ENCODE data around the gene TIMP3.

The TIMP3 gene

DNA sequence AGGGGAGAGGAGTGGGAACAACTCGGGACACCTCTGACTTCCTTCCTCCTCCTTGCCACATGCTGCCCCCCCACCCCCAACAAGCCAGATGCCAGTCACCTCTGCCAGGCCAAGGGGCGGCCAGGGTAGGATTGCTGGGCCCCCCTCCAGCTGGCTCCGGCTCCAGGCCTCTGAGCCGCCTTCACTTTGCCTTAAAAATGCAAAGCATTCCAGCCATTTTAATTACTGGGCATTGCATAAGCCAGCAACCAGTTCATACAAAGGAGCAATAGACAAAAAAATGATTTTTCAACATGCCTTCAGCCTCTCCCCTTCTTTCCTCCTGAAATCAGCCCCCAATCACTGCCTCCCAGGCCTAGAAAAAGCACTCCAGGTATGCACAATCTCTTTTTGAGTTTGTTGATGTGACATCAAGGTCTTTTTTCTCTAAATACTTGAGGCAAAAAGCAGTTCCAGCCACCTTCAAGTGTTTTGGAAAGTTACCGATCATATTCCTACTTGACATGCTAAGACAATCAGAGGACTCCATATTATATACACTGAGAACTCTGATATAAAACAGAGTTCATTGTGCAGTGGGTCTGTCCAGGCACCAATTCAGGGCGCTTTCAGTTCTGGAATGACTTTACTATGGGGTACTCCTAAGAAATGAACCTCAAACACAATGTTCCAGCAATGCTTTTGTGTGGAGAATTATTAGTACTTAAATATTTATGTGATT, 12.4 kb upstream of the TIMP3 start:
- no peak for DNase-seq

GRCh38 chr22:32789797-32790620, 11.5 kb upstream of the TIMP3 start:
- no peak for DNase-seq

DNA sequence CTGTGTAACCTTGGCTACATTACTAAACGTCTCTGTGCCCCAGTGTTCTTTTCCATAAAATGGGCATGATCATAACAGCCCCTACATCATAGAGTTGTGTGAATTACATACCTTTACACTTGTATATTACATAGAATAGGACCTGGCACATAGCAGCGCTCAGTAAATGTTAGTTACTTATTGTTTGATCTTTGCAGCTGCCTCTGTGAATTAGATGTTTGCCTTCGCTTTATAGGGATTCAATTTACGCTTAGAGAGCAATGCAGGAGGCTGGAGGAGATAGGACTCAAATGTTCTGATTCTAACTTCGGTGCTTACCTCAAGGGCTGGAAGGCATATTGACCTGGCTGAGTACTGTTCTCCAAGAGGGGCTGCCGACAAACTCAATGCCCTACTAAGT, 10.4 kb upstream of the TIMP3 start:
- DNase-seq: no peak

DNA sequence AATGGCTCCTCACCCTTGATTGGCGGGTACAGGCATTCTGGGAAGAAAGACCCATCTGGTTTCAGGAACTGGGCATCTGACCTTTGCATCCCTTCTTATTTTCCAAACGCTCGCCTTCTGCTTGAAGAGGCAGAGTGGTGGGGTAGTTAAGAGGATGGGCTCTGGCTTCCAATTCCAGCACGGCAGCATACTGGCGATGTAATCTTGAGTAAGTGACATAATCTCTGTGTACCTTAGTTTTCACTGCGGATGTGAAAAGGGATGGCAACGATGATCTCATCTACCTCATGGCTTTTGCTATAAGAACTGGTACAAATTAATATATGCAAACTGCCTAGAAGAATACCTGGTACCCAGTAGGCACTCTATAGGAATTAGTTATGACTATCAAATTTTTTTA, 10.0 kb upstream of the TIMP3 start:
- no peak for DNase-seq

DNA sequence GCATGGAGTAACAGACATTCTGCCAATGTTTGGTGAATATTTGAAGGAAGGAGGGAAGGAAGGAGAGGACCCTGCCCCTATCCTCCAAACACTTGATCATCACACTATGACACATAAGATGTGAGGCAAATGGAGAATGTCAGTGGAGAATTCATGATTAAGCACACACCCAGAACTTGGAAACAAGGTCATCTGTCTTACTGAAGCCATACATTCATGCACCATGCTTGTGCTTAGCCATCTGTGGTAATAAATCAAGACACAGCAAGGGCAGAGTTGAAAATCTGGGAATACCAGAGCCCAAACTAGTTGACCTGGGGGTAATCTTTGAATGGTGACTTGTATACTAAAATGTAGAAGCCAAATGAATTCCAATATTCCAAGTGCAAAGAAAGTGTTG, 7.9 kb upstream of the TIMP3 start:
- no peak for DNase-seq

DNA sequence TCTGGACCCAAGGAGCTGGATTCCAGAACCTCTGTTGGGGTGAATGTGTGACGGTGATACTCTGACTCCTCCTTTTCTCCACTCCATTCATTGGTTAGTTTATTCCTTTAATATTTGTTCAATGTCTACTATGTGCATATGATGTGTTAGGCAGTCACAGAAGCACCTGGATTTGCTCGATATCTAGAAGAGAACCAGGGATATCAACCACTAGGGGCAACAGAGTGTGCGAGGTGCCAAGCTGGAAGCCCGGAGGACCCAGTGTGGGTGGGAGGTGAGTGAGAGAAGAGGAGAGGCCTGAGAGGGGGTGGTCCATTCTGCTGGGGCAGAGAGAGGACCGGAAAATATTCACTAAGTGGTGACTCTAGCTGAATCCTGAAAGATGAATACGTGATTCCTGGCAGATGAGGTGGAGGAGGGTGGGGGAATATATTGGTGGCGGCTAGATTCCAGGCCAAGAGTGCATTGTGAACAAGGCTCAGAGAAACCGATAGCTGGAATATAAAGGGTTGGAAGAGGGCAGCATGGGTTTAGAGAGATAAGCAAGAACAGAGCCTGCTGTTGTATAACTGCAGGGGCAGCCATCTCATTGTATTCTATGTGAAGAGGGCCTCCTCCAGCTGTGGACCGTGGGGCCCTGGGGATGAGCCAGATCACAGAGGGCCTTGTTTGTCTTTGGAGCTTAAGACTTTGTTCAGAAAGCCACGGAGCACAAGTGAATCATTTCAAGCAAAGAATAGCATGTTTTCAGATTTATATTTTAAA, 6.9 kb upstream of the TIMP3 start:
- DNase-seq: no peak

DNA sequence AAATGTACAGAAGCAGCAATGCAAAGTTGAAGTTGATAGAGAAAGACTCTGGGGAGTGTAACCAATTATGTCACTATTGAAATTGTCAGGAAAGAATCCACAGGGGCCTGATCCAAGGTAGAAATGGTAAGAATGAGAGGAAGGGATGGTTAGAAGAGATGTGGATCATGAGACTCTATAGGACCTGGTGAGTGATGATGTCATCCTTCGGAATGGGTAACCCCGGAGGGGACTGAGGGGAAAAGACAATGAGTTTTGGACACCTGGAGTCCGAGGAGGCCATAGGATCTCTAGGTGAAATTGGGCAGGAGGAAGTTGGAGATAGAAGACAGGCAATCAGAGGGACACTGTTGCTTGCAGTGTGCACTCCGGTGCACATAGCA, 6.3 kb upstream of the TIMP3 start:
- DNase-seq: no peak

- DNase-seq: peak; percentile 16
These were observed 4.5 kb upstream of the TIMP3 start for GRCh38 chr22:32796865-32797573.

- no peak for DNase-seq
These were observed 2.0 kb upstream of the TIMP3 start for GRCh38 chr22:32799496-32799895.

GRCh38 chr22:32800158-32800882, 1.2 kb upstream of the TIMP3 start:
- no peak for DNase-seq

DNA sequence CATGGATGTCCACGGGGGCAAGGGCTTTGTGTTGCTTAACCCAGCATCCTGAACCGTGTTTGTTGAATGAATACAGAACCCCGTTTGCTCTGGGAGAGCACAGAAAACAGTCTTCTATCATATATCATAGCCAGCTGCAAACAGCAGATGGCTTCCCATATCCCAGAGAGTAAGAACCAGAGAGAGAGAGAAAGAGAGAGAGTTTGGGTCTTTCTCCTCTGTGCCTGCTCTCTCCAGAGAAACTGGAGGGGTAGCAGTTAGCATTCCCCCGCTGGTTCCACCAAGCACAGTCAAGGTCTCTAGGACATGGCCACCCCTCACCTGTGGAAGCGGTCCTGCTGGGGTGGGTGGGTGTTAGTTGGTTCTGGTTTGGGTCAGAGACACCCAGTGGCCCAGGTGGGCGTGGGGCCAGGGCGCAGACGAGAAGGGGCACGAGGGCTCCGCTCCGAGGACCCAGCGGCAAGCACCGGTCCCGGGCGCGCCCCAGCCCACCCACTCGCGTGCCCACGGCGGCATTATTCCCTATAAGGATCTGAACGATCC, 440 bp upstream of the TIMP3 start:
- no peak for DNase-seq

DNA sequence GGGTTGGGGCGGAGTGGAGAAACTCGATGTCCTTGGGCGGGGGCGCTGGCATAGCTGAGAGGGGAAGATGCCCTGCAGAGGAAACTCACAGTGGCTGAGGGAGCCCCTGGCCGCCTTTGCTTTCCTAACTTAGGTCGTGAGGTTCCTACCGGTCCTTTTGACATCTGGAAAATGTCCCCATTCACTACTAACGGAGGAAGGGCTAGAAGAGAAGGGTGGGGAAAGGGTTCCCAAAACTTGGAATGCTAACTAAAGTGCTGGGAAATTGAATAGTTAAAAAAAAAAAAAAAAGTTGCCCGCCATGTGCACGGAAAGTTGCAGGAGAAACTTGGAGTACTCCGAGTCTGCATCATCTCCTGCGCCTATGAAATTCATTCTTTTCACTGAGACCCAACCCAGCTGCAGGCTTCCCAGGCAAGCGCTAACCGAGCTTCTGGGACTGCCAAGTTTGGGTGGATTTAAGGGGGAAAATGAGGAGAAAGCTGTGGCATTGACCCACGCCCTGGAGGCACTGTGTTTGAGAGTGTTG, 796 bp downstream of the TIMP3 start:
- no peak for DNase-seq

DNA sequence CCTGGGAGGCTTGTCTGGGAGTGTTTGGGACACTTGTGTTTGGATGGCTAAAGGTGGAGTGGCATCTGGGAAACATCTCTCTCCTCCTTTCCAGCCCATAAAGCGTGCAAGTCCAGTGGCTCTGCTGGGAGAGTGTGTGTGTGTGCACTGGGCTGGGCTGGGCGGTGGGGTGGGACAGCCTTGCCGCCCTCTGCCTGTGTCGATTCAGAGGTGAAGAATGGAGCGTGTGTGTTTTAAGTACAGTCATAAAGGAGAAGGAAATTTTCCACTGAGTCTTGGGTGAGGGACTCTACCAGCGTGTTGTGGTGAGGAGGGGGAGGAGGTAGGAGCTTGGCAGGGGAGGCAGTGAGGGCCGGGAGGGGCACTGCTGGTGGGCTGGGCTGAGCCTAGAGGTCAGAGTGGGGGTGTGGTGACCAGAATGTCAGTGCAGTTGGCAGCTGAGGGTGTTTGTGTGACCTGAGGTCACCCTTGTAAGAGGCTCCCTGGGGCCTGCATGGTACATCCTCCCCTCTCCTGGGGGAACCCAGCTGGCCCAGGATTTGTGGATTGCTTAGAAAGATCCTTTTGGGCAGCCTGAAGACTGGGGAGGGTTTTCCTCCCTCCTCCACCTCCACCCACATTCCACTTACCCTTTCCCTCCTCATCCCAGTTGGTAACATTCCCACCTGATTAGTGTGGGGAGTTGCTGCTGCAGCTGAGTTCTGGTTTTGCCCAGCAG, 1.7 kb downstream of the TIMP3 start:
- DNase-seq: no peak

- no peak for DNase-seq
These were observed 2.4 kb downstream of the TIMP3 start for GRCh38 chr22:32803738-32804435.

GRCh38 chr22:32804531-32805360, 3.2 kb downstream of the TIMP3 start:
- no peak for DNase-seq

DNA sequence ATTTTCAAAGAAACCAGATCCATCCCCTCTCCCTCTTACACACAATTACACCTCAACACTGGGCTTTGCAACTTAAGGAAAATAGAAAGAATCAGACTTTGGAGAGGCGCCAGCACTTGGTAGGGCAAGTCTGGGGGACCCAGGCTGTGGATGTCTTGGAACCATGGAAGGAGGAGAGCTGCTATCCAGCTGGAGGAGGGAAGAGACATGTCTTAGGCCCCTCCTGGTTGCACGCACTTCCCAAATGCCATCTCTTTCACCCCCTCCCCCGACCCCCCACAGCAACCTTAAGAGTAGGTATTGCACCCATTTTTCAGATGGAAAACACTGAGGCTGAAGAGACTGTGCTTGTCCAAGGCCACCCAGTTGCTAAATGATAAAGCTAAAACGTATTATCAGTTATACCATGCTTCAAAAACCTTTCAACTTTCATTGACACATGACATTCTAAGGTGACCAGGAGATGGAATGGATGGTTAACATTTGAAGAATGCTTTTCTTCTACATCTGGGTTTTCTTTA, 3.9 kb downstream of the TIMP3 start:
- no peak for DNase-seq

DNA sequence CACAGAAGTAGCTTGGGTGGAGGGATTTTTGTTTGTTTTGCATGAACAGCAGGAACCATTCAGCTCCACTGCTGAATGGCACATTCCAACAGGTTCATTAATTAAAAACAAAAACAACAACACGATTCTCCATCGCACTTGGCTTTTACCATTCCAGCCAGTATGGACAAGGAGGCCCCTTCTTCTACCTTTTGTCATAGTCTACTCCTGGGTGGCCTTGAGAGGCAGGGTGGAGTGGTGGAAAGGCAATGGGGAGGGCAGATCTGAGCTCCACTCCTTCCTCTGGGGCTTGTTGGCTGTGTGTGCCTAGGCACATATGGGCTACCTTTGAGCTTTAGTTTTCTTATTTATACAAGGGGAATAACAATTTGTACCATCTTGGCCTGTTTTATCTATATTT, 4.8 kb downstream of the TIMP3 start:
- no peak for DNase-seq

DNA sequence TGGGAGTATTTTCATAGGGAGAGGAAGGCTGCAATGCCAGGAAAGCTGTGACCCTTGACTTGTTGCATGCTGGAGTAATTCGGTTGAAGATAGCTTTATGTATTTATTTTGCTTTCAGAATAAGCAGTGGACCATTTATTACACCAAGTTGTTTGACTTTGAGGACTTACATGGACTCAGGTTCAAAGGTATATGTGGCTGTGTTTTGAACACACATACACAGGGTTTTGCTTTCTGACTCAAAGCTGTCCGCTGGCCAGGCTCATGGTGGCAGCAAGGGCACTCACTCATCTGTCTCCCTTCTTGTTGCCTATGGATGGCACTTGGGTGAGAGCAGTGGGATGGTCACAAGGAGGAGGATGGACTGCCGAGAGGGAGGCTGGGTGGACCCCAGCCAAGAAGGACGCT, 6.5 kb downstream of the TIMP3 start:
- DNase-seq: no peak

All from activated effector memory CD4-positive, alpha-beta T cell treated with Interleukin-2 at 50 U/mL for 16 hours (primary cell).